CD4-positive, alpha-beta T cell treated with Interferon gamma for 1 hour (primary cell): ENCODE measurements around the gene PLD3.

Source experiments
- DNase-seq: peaks from one replicate; pipeline ENCODE4 v3.0.0-alpha.2; 2020

Gene PLD3

GRCh38 chr19:40416918-40417642 lies 68.6 kb downstream of the PLD3 start:
- DNase-seq = no peak

- no peak for DNase-seq
These were observed 69.1 kb downstream of the PLD3 start for GRCh38 chr19:40417643-40417981.

- no peak for DNase-seq
These were observed 69.5 kb downstream of the PLD3 start for GRCh38 chr19:40418040-40418439.

GRCh38 chr19:40419066-40419612 lies 70.6 kb downstream of the PLD3 start:
- no peak for DNase-seq

GRCh38 chr19:40419780-40420179 lies 71.3 kb downstream of the PLD3 start:
- no peak for DNase-seq

- no peak for DNase-seq
These were observed 71.9 kb downstream of the PLD3 start for GRCh38 chr19:40420451-40420765.

- peak; percentile 67 for DNase-seq
These were observed 72.6 kb downstream of the PLD3 start for GRCh38 chr19:40420766-40421765.

- no peak for DNase-seq
These were observed 73.7 kb downstream of the PLD3 start for GRCh38 chr19:40421993-40422747.

- DNase-seq = no peak
These were observed 74.5 kb downstream of the PLD3 start for GRCh38 chr19:40422748-40423566.

GRCh38 chr19:40423938-40424337 lies 75.4 kb downstream of the PLD3 start:
- no peak for DNase-seq

GRCh38 chr19:40424637-40425449 lies 76.3 kb downstream of the PLD3 start:
- no peak for DNase-seq

GRCh38 chr19:40425450-40426287 lies 77.2 kb downstream of the PLD3 start, which contains the start of gene SERTAD1:
SERTAD1 (minus strand) TSS chr19:40425992; CDS start chr19:40423546, 2,446 bp downstream.
- peak; percentile 100 for DNase-seq
